Endothelial cell of umbilical vein (primary cell): ENCODE data around the gene ARHGDIB. TPM values are rescaled to one million over a fixed set of nuclear protein-coding genes. Genes with fewer than 3 reads are reported as not detected.

Source experiments
- BruUV-seq: library from RNA; stranded (reverse); fragments of 400-500 nt; replicated peaks from 2 replicates; lab custom pipeline; 2021; lab: Mats Ljungman, UMichigan
- CTCF ChIA-PET: fragments of 300-600, 350-600 bp; sonication (Branson Sonifier 250); formaldehyde crosslinking; loops from one replicate; lab custom pipeline; 2021; ENCODE audit warnings: antibody characterized with exemption, inconsistent platforms; lab: Charles Lee
- POLR2A ChIA-PET: fragments of 300-600, 350-600 bp; sonication (Branson Sonifier 250); formaldehyde crosslinking; loops from one replicate; lab custom pipeline; 2021; ENCODE audit warnings: antibody characterized with exemption, inconsistent platforms; lab: Charles Lee
- DNase-seq: peaks from one replicate; pipeline ENCODE4 v3.0.0-alpha.2; 2011; ENCODE audit warnings: low read depth, low spot score
- FAIRE-seq: peaks from 2 replicates; lab custom pipeline; 2011; peaks lifted over from hg19 to GRCh38; lab: Jason Lieb, UNC
- H2AFZ ChIP-seq: 2 replicates; pipeline ENCODE4 v1.6.0; 2012; ENCODE audit warnings: low read depth, low read length, control low read depth, inconsistent platforms
- H3K27ac ChIP-seq: 2 replicates; pipeline ENCODE4 v1.5.1; 2011; ENCODE audit warnings: low read depth, mild to moderate bottlenecking, control low read depth, low read length, moderate library complexity; ENCODE audit not compliant: insufficient read depth
- H3K27me3 ChIP-seq, 2 experiments: 2 replicates each; pipeline versions ENCODE4 v1.6.0 to v1.6.1; 2011; ENCODE audit warnings: low read length in 2 of 2, mixed read lengths in 1 of 2; ENCODE audit not compliant: control insufficient read depth in 2 of 2, insufficient read depth in 2 of 2
- H3K36me3 ChIP-seq, 2 experiments: 2 replicates in 1 of 2; 3 replicates in 1 of 2; pipeline ENCODE4 v1.5.1; 2011; ENCODE audit warnings: low read length in 2 of 2, mild to moderate bottlenecking in 1 of 2, moderate library complexity in 1 of 2; ENCODE audit not compliant: control insufficient read depth in 2 of 2, insufficient read depth in 2 of 2; ENCODE audit errors: extremely low read depth in 1 of 2
- H3K4me1 ChIP-seq: 3 replicates; pipeline ENCODE4 v1.5.1; 2011; ENCODE audit warnings: mild to moderate bottlenecking, low read length; ENCODE audit not compliant: control insufficient read depth, insufficient read depth; ENCODE audit errors: extremely low read depth
- H3K4me2 ChIP-seq: 2 replicates; pipeline ENCODE4 v1.6.1; 2011; ENCODE audit warnings: low read length, control low read depth, mixed read lengths; ENCODE audit not compliant: insufficient read depth
- H3K4me3 ChIP-seq, 3 experiments: fragments of 200-600 bp in 1 of 3; sonication (generic), shearing (Covaris generic) in 1 of 3; replicated peaks in 1 of 3; 2 replicates each; pipeline ENCODE4 v1.5.1; 2011 to 2016; ENCODE audit warnings: control low read depth in 3 of 3, low read length in 3 of 3, mild to moderate bottlenecking in 2 of 3, inconsistent platforms in 1 of 3, low read depth in 1 of 3, moderate library complexity in 1 of 3; ENCODE audit not compliant: insufficient read depth in 1 of 3
- H3K79me2 ChIP-seq: 2 replicates; pipeline ENCODE4 v1.6.0; 2012; ENCODE audit warnings: low read length, inconsistent platforms; ENCODE audit not compliant: control insufficient read depth, insufficient read depth
- H3K9ac ChIP-seq: replicated peaks from 2 replicates; pipeline ENCODE3; 2011; ENCODE audit warnings: low read length, control low read depth; ENCODE audit not compliant: insufficient read depth; ENCODE audit errors: extremely low read depth
- H3K9me1 ChIP-seq: replicated peaks from 3 replicates; pipeline ENCODE4 v1.6.0; 2011; ENCODE audit warnings: mild to moderate bottlenecking, low read length; ENCODE audit not compliant: control insufficient read depth, insufficient read depth; ENCODE audit errors: extremely low read depth
- H3K9me3 ChIP-seq: replicated peaks from 2 replicates; pipeline ENCODE4 v1.5.1; 2012; ENCODE audit warnings: low read length, inconsistent platforms; ENCODE audit not compliant: control insufficient read depth, insufficient read depth
- H4K20me1 ChIP-seq: replicated peaks from 2 replicates; pipeline ENCODE3; 2011; ENCODE audit warnings: mild to moderate bottlenecking, low read length; ENCODE audit not compliant: control insufficient read depth, insufficient read depth; ENCODE audit errors: extremely low read depth
- EZH2 ChIP-seq: IDR thresholded peaks from 2 replicates; pipeline ENCODE4 v1.6.1; 2012; ENCODE audit warnings: borderline replicate concordance, low read depth, mild to moderate bottlenecking, moderate library complexity, low read length, inconsistent platforms; ENCODE audit not compliant: severe bottlenecking
- FOS ChIP-seq: IDR thresholded peaks from 2 replicates; pipeline ENCODE4 v1.6.1; 2011; ENCODE audit warnings: mild to moderate bottlenecking, low read length, moderate library complexity, borderline replicate concordance; ENCODE audit not compliant: insufficient read depth
- GATA2 ChIP-seq: IDR thresholded peaks from 2 replicates; pipeline ENCODE4 v1.7.0; 2011; ENCODE audit warnings: low read depth, mild to moderate bottlenecking, moderate library complexity, mixed read lengths, low read length; ENCODE audit not compliant: insufficient read length, insufficient read depth
- JUN ChIP-seq: IDR thresholded peaks from 2 replicates; pipeline ENCODE4 v1.6.1; 2011; ENCODE audit warnings: borderline replicate concordance, low read depth; ENCODE audit not compliant: insufficient read length, insufficient read depth
- MYC ChIP-seq: IDR thresholded peaks from one replicate; pipeline ENCODE4 v1.6.1; 2011; ENCODE audit warnings: mild to moderate bottlenecking, low read depth, low read length
- POLR2A ChIP-seq: IDR thresholded peaks from 2 replicates; pipeline ENCODE4 v1.6.1; 2012; ENCODE audit warnings: low read depth, mild to moderate bottlenecking, control low read depth, low read length
- POLR2AphosphoS5 ChIP-seq: IDR thresholded peaks from 2 replicates; pipeline ENCODE4 v1.6.1; 2012; ENCODE audit warnings: low read depth, mild to moderate bottlenecking, control low read depth, low read length, moderate library complexity; ENCODE audit not compliant: insufficient read depth
- dilution Hi-C: fragments of 300-500 bp; cut with MboI; formaldehyde crosslinking; loops from one replicate; pipeline ENCODE4 v1.15.0; 2019; ENCODE audit warnings: low sequenced_read_pairs; ENCODE audit not compliant: extremely low pct_ligation_motif_present
- intact Hi-C: fragments of 100-400 bp; cut with micrococcal nuclease; formaldehyde crosslinking; loops from one replicate; pipeline ENCODE4 v1.10.0; 2022
- polyA plus RNA-seq, 4 experiments: library from polyadenylated mRNA; depleted of rRNA in 3 of 4; stranded (reverse) in 3 of 4; unstranded in 1 of 4; fragments of >200 nt; gene quantifications; 2 replicates each; pipeline versions ENCODE4 v1.2.1 to v1.2.3, GENCODE V29; 2011 to 2012; ENCODE audit warnings: missing spikeins in 1 of 4
- total RNA-seq: library from RNA; stranded (reverse); gene quantifications from 2 replicates; pipeline ENCODE4 v1.2.3, GENCODE V29; 2021
- TF ChIP-seq, protein P1 (sequence below): IDR thresholded peaks from 2 replicates; pipeline ENCODE4 v1.6.1; 2011; ENCODE audit not compliant: insufficient read depth, insufficient read length
- TF ChIP-seq, protein P2 (sequence below), 2 donors: IDR thresholded peaks; 1 replicate in 1 of 2; 2 replicates in 1 of 2; pipeline ENCODE4 v1.5.1; 2011; ENCODE audit warnings: low read length in 2 of 2, mild to moderate bottlenecking in 2 of 2, moderate library complexity in 2 of 2, control low read depth in 1 of 2, inconsistent platforms in 1 of 2, low read depth in 1 of 2; ENCODE audit not compliant: insufficient read depth in 1 of 2; ENCODE audit errors: extremely low read depth in 1 of 2

The ARHGDIB gene
- total and polyA plus RNA-seq, 2 donors (not counting 3 experiments of a cell fraction or from before 2014, with no cell fraction given), result 483 to 1,200 TPM

DNA sequence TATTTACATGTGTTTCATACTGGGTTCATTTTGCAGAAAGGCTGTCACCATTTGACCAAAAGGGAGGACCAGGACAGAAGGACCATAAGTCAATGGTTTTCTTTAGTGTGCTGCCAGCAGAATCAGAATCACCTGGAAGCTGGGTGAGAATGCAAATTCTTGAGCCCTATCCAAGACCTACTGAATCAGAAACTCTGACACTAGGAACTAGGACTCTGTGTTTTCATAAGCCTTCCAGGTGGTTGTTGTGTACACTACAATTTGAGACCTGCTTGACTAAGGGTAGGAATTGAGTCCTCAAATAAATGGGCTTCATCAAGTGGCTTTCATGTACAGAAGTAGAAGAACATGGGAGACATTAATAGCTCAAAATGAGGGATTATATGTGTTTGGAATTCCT lies 43.7 kb upstream of the ARHGDIB start:
- DNase-seq, result no peak
- Histone ChIP-seq H3K9ac (no peak overlapping the region), H3K9me3 (no peaks in the 10 kb centered on the region), H3K4me1 (no peaks in the 10 kb centered on the region), H3K4me3 (no peak overlapping the region), H3K79me2 (no peaks in the 10 kb centered on the region), H4K20me1 (no peaks in the 10 kb centered on the region), H2AFZ (no peak overlapping the region), H3K36me3 (no peaks in the 10 kb centered on the region), H3K4me2 (no peak overlapping the region), H3K27me3 (peaks cover 37 to 66% of the 10 kb centered on the region in 2 experiments), H3K27ac (no peak overlapping the region), H3K9me1 (no peaks in the 10 kb centered on the region)
- no peak for FAIRE-seq
- TF ChIP-seq POLR2A (no peak), JUN (no peak), POLR2AphosphoS5 (no peak), MYC (no peak), GATA2 (no peak), EZH2 (no peak), FOS (no peak)
- TF ChIP-seq, protein P1, sequence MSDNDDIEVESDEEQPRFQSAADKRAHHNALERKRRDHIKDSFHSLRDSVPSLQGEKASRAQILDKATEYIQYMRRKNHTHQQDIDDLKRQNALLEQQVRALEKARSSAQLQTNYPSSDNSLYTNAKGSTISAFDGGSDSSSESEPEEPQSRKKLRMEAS, result no peak
- TF ChIP-seq, protein P2, sequence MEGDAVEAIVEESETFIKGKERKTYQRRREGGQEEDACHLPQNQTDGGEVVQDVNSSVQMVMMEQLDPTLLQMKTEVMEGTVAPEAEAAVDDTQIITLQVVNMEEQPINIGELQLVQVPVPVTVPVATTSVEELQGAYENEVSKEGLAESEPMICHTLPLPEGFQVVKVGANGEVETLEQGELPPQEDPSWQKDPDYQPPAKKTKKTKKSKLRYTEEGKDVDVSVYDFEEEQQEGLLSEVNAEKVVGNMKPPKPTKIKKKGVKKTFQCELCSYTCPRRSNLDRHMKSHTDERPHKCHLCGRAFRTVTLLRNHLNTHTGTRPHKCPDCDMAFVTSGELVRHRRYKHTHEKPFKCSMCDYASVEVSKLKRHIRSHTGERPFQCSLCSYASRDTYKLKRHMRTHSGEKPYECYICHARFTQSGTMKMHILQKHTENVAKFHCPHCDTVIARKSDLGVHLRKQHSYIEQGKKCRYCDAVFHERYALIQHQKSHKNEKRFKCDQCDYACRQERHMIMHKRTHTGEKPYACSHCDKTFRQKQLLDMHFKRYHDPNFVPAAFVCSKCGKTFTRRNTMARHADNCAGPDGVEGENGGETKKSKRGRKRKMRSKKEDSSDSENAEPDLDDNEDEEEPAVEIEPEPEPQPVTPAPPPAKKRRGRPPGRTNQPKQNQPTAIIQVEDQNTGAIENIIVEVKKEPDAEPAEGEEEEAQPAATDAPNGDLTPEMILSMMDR (IDR thresholded peaks at IDR 0.05; ENCODE audit: extremely low read depth in 1 of 2, insufficient read depth in 1 of 2, low read depth in 1 of 2, low read length in 2 of 2), result no peak
- CTCF ChIA-PET, result interaction anchor here (1.0 kb wide), 1 partner anchor 9 kb away, joined by 3 read pairs; no protein-coding TSS in a partner anchor
- intact Hi-C loops (no loop called here), dilution Hi-C loops (no loop called here)
- no TSS peak for BruUV-seq
- POLR2A ChIA-PET, result no interaction called here
